A549 (cell line): ENCODE measurements around the gene PATL2.

Experiments
- CEBPB ChIP-seq, 2 experiments: fragments of >200 bp in 1 of 2; sonication (Bioruptor Twin) in 1 of 2; formaldehyde crosslinking in 1 of 2; IDR thresholded peaks; 2 replicates each; pipeline ENCODE4 v1.6.1; 2012 to 2016
- CTCF ChIP-seq: fragments of >200 bp; sonication (Bioruptor Twin); formaldehyde crosslinking; IDR thresholded peaks from 3 replicates; pipeline ENCODE4 v1.5.1; 2016
- EHF ChIP-seq: fragments of 250-450 bp; sonication (Bioruptor Pico); IDR thresholded peaks from 2 replicates; pipeline ENCODE4 v1.5.0; 2020; ENCODE audit warnings: mild to moderate bottlenecking
- EHMT2 ChIP-seq: fragments of 200-600 bp; sonication (generic); IDR thresholded peaks from 2 replicates; pipeline ENCODE4 v1.6.1; 2016; ENCODE audit warnings: antibody characterized with exemption, low read depth, mild to moderate bottlenecking, moderate library complexity
- HOXA7 ChIP-seq: fragments of 250-450 bp; sonication (Bioruptor Pico); IDR thresholded peaks from 2 replicates; pipeline ENCODE4 v1.5.0; 2020; ENCODE audit warnings: mild to moderate bottlenecking, moderate library complexity
- HOXB5 ChIP-seq: fragments of 250-450 bp; sonication (Bioruptor Pico); IDR thresholded peaks from 2 replicates; pipeline ENCODE4 v1.5.0; 2020; ENCODE audit warnings: mild to moderate bottlenecking, moderate library complexity
- MAX ChIP-seq: IDR thresholded peaks from 2 replicates; pipeline ENCODE4 v1.6.1; 2012
- MAZ ChIP-seq: fragments of 150-350 bp; IDR thresholded peaks from 2 replicates; pipeline ENCODE4 v1.6.1; 2014; ENCODE audit warnings: antibody characterized with exemption, low read depth, low read length, borderline replicate concordance
- PBX3 ChIP-seq: IDR thresholded peaks from 2 replicates; pipeline ENCODE4 v1.6.1; 2012
- RFX5 ChIP-seq: fragments of 450-650 bp; IDR thresholded peaks from 2 replicates; pipeline ENCODE4 v1.7.1; 2014; ENCODE audit warnings: antibody characterized with exemption, mild to moderate bottlenecking, moderate library complexity
- SMC3 ChIP-seq: fragments of >200 bp; sonication (Bioruptor Twin); formaldehyde crosslinking; IDR thresholded peaks from 3 replicates; pipeline ENCODE4 v1.6.1; 2018; ENCODE audit warnings: inconsistent platforms
- TP53 ChIP-seq: fragments of 250-450 bp; sonication (Bioruptor Pico); IDR thresholded peaks from 2 replicates; pipeline ENCODE4 v1.5.0; 2021; ENCODE audit warnings: mild to moderate bottlenecking, moderate library complexity
- ZNF302 ChIP-seq: fragments of 250-450 bp; sonication (Bioruptor Pico); IDR thresholded peaks from 2 replicates; pipeline ENCODE4 v1.9.0; 2021; ENCODE audit warnings: inconsistent platforms, mild to moderate bottlenecking, moderate library complexity

- TF ChIP-seq CTCF, result no peak
- no peak for TF ChIP-seq HOXA7
- TF ChIP-seq SMC3, result no peak
- TF ChIP-seq EHF (CRISPR knock-in tag), result no peak
- no peak for TF ChIP-seq MAX
- TF ChIP-seq MAZ, result no peak
- TF ChIP-seq PBX3, result no peak
- TF ChIP-seq ZNF302, result no peak
- TF ChIP-seq RFX5, result no peak
- TF ChIP-seq EHMT2, result no peak
- TF ChIP-seq TP53 (CRISPR knock-in tag), result no peak
- no peak for TF ChIP-seq CEBPB (IDR thresholded peaks at IDR 0.05)
- no peak for TF ChIP-seq HOXB5 (CRISPR knock-in tag)
These were observed 42.2 kb downstream of the PATL2 start for GRCh38 chr15:44668921-44669320.
